IMR-90 (cell line): ENCODE data around the gene SLC6A3. TPM values are rescaled to one million over a fixed set of nuclear protein-coding genes. Genes with fewer than 3 reads are reported as not detected.
A peak's percentile ranks its signal among the peaks of the same experiment; 100 is the strongest.

Experiments
- ATAC-seq: fragments of 200-7000 bp; cut with Tn5 transposase; 2 replicates; pipeline ENCODE4 v1.9.1; 2020; ENCODE audit warnings: low read depth, mild to moderate bottlenecking, moderate library complexity
- BruUV-seq: library from RNA; stranded (reverse); fragments of 400-500 nt; replicated peaks from 2 replicates; lab custom pipeline; 2021; lab: Mats Ljungman, UMichigan
- CTCF ChIA-PET: fragments of 300-600 bp; formaldehyde crosslinking; extraction: SDS; loops from one replicate; lab custom pipeline; 2021; ENCODE audit warnings: antibody characterized with exemption; lab: Yijun Ruan, JAX
- POLR2A ChIA-PET: fragments of 300-600 bp; sonication (Branson Sonifier 250); formaldehyde crosslinking; loops from one replicate; lab custom pipeline; 2022; ENCODE audit warnings: antibody characterized with exemption; ENCODE audit not compliant: unreplicated experiment; lab: Charles Lee
- DNase-seq: peaks from one replicate; pipeline ENCODE4 v3.0.0; 2013
- H2AFZ ChIP-seq: replicated peaks from 2 replicates; pipeline ENCODE3; 2013; ENCODE audit warnings: low read length, mild to moderate bottlenecking; ENCODE audit not compliant: poor library complexity
- H2AK5ac ChIP-seq: 2 replicates; pipeline ENCODE4 v1.6.1; 2013; ENCODE audit warnings: low read depth, low read length, inconsistent platforms
- H2AK9ac ChIP-seq: replicated peaks from 2 replicates; pipeline ENCODE3; 2013; ENCODE audit warnings: mild to moderate bottlenecking, low read depth, low read length, moderate library complexity; ENCODE audit not compliant: poor library complexity
- H2BK120ac ChIP-seq: 2 replicates; pipeline ENCODE4 v1.6.1; 2013; ENCODE audit warnings: low read depth, low read length, inconsistent platforms
- H2BK15ac ChIP-seq: 3 replicates; pipeline ENCODE4 v1.6.1; 2013; ENCODE audit warnings: low read depth, low read length, inconsistent platforms
- H2BK20ac ChIP-seq: 2 replicates; pipeline ENCODE4 v1.6.1; 2013; ENCODE audit warnings: low read depth, mild to moderate bottlenecking, inconsistent platforms, low read length, moderate library complexity
- H2BK5ac ChIP-seq: 2 replicates; pipeline ENCODE4 v1.6.1; 2013; ENCODE audit warnings: mild to moderate bottlenecking, low read depth, low read length, inconsistent platforms; ENCODE audit not compliant: poor library complexity, severe bottlenecking
- H3K14ac ChIP-seq: replicated peaks from 2 replicates; pipeline ENCODE4 v1.6.1; 2013; ENCODE audit warnings: low read depth, low read length, inconsistent platforms
- H3K18ac ChIP-seq: 2 replicates; pipeline ENCODE4 v1.6.1; 2013; ENCODE audit warnings: low read depth, low read length, control low read depth
- H3K23ac ChIP-seq: 2 replicates; pipeline ENCODE4 v1.6.1; 2013; ENCODE audit warnings: low read depth, low read length, inconsistent platforms
- H3K27ac ChIP-seq: 2 replicates; pipeline ENCODE4 v1.5.1; 2013; ENCODE audit warnings: mild to moderate bottlenecking, control low read depth, low read length; ENCODE audit not compliant: insufficient read depth
- H3K27me3 ChIP-seq: 2 replicates; pipeline ENCODE4 v1.6.1; 2013; ENCODE audit warnings: low read length; ENCODE audit not compliant: control insufficient read depth, insufficient read depth
- H3K36me3 ChIP-seq: 2 replicates; pipeline ENCODE4 v1.6.1; 2013; ENCODE audit warnings: low read length, mixed read lengths; ENCODE audit not compliant: control insufficient read depth, insufficient read depth
- H3K4ac ChIP-seq: 2 replicates; pipeline ENCODE4 v1.6.1; 2013; ENCODE audit warnings: low read depth, low read length, inconsistent platforms
- H3K4me1 ChIP-seq: 2 replicates; pipeline ENCODE4 v1.6.1; 2013; ENCODE audit warnings: low read length, mixed read lengths; ENCODE audit not compliant: control insufficient read depth, insufficient read depth
- H3K4me2 ChIP-seq: 2 replicates; pipeline ENCODE4 v1.6.1; 2013; ENCODE audit warnings: low read depth, mild to moderate bottlenecking, control low read depth, low read length, moderate library complexity
- H3K4me3 ChIP-seq: 2 replicates; pipeline ENCODE4 v1.5.1; 2013; ENCODE audit warnings: low read depth, mild to moderate bottlenecking, control low read depth, low read length, moderate library complexity; ENCODE audit not compliant: insufficient read depth
- H3K56ac ChIP-seq: 2 replicates; pipeline ENCODE4 v1.6.1; 2013; ENCODE audit warnings: low read length, inconsistent platforms; ENCODE audit not compliant: insufficient read depth; ENCODE audit errors: extremely low read depth
- H3K79me1 ChIP-seq, 2 experiments: 2 replicates each; pipeline ENCODE4 v1.6.1; 2013; ENCODE audit warnings: low read length in 2 of 2, inconsistent platforms in 1 of 2, low read depth in 1 of 2
- H3K9ac ChIP-seq: 2 replicates; pipeline ENCODE4 v1.6.1; 2013; ENCODE audit warnings: low read depth, low read length, control low read depth
- H3K9me1 ChIP-seq: 2 replicates; pipeline ENCODE4 v1.6.1; 2013; ENCODE audit warnings: low read length, inconsistent platforms; ENCODE audit not compliant: insufficient read depth
- H3K9me3 ChIP-seq: 2 replicates; pipeline ENCODE4 v1.6.1; 2013; ENCODE audit warnings: low read length; ENCODE audit not compliant: control insufficient read depth, insufficient read depth
- H4K20me1 ChIP-seq: 2 replicates; pipeline ENCODE4 v1.6.1; 2013; ENCODE audit warnings: low read length, inconsistent platforms; ENCODE audit not compliant: insufficient read depth
- H4K5ac ChIP-seq: 2 replicates; pipeline ENCODE4 v1.6.1; 2013; ENCODE audit warnings: mild to moderate bottlenecking, low read depth, low read length, control low read depth
- H4K8ac ChIP-seq, 2 experiments: 2 replicates each; pipeline ENCODE4 v1.6.1; 2013; ENCODE audit warnings: low read depth in 2 of 2, low read length in 2 of 2, control low read depth in 1 of 2, inconsistent platforms in 1 of 2
- H4K91ac ChIP-seq: 2 replicates; pipeline ENCODE4 v1.6.1; 2013; ENCODE audit warnings: low read depth, low read length, inconsistent platforms; ENCODE audit not compliant: insufficient read depth
- BHLHE40 ChIP-seq: fragments of 150-350 bp; IDR thresholded peaks from 2 replicates; pipeline ENCODE4 v1.6.1; 2016; ENCODE audit warnings: mild to moderate bottlenecking, low read depth, low read length
- CEBPB ChIP-seq: IDR thresholded peaks from 2 replicates; pipeline ENCODE4 v1.6.1; 2012; ENCODE audit warnings: low read depth, low read length, improper control_type of control experiment
- CHD1 ChIP-seq: IDR thresholded peaks from 2 replicates; pipeline ENCODE4 v1.6.1; 2012; ENCODE audit warnings: low read depth, low read length, improper control_type of control experiment
- CTCF ChIP-seq: conservative IDR thresholded peaks from 2 replicates; pipeline ENCODE4 v1.5.1; 2012; ENCODE audit warnings: mild to moderate bottlenecking, low read depth, low read length, improper control_type of control experiment
- ELK1 ChIP-seq: fragments of 150-350 bp; IDR thresholded peaks from 2 replicates; pipeline ENCODE4 v1.6.1; 2016; ENCODE audit warnings: low read depth, mild to moderate bottlenecking, low read length, moderate library complexity, borderline replicate concordance
- FOS ChIP-seq: fragments of 150-350 bp; IDR thresholded peaks from 2 replicates; pipeline ENCODE4 v1.6.1; 2016; ENCODE audit warnings: low read depth, low read length
- MAFK ChIP-seq: IDR thresholded peaks from 2 replicates; pipeline ENCODE4 v1.6.1; 2012; ENCODE audit warnings: low read depth, low read length, improper control_type of control experiment
- MAZ ChIP-seq: IDR thresholded peaks from 2 replicates; pipeline ENCODE4 v1.6.1; 2012; ENCODE audit warnings: low read depth, mild to moderate bottlenecking, low read length, improper control_type of control experiment, moderate library complexity, borderline replicate concordance
- MXI1 ChIP-seq: IDR thresholded peaks from 2 replicates; pipeline ENCODE4 v1.6.1; 2012; ENCODE audit warnings: low read depth, mild to moderate bottlenecking, low read length, moderate library complexity, borderline replicate concordance
- NFE2L2 ChIP-seq: fragments of 150-350 bp; IDR thresholded peaks from 2 replicates; pipeline ENCODE4 v1.6.1; 2016; ENCODE audit warnings: low read depth, mild to moderate bottlenecking, low read length
- POLR2A ChIP-seq: IDR thresholded peaks from 2 replicates; pipeline ENCODE4 v1.6.1; 2012; ENCODE audit warnings: mild to moderate bottlenecking, low read depth, low read length
- RAD21 ChIP-seq: IDR thresholded peaks from 2 replicates; pipeline ENCODE4 v1.6.1; 2012; ENCODE audit warnings: low read length, improper control_type of control experiment
- RCOR1 ChIP-seq: IDR thresholded peaks from 2 replicates; pipeline ENCODE4 v1.6.1; 2012; ENCODE audit warnings: mild to moderate bottlenecking, low read length, improper control_type of control experiment; ENCODE audit not compliant: insufficient replicate concordance
- RFX5 ChIP-seq: IDR thresholded peaks from 2 replicates; pipeline ENCODE4 v1.8.0; 2012; ENCODE audit warnings: low read depth, mild to moderate bottlenecking, low read length, moderate library complexity
- SMC3 ChIP-seq: fragments of 150-350 bp; IDR thresholded peaks from 2 replicates; pipeline ENCODE4 v1.6.1; 2016; ENCODE audit warnings: low read depth, mild to moderate bottlenecking, antibody characterized with exemption, low read length, moderate library complexity
- USF2 ChIP-seq: fragments of 150-350 bp; IDR thresholded peaks from 2 replicates; pipeline ENCODE4 v1.6.1; 2017; ENCODE audit warnings: mild to moderate bottlenecking, antibody characterized with exemption, low read length, low read depth
- WGBS, 2 experiments: methylation state at CpG; one replicate each; pipeline versions ENCODE4 v1.1.5 to v1.1.7; 2013; ENCODE audit warnings: missing lambda C conversion rate in 2 of 2; ENCODE audit not compliant: insufficient read length in 1 of 2; ENCODE audit errors: extremely low coverage in 2 of 2; 5-methylcytosine and 5-hydroxymethylcytosine counted together
- dilution Hi-C: fragments of 300-500 bp; cut with HindIII; formaldehyde crosslinking; loops from one replicate; pipeline ENCODE4 v1.14.3; 2018; ENCODE audit warnings: low sequenced_read_pairs; ENCODE audit not compliant: unreplicated experiment
- in situ Hi-C: fragments of 300-500 bp; cut with MboI; formaldehyde crosslinking; loops from 3 replicates; pipeline ENCODE4 v1.14.3; 2019; ENCODE audit warnings: low sequenced_read_pairs, inconsistent platforms, mixed read lengths
- intact Hi-C: fragments of 100-400 bp; cut with micrococcal nuclease; formaldehyde crosslinking; loops from 2 replicates; pipeline ENCODE4 v1.10.0; 2022
- polyA plus RNA-seq, 3 experiments: library from polyadenylated mRNA; depleted of rRNA; stranded (reverse); fragments of >200 nt; gene quantifications; 2 replicates each; pipeline ENCODE4 v1.2.3, GENCODE V29; 2012; ENCODE audit warnings: low replicate concordance in 1 of 3
- total RNA-seq: library from RNA; depleted of rRNA; stranded (reverse); fragments of >200 nt; gene quantifications from 2 replicates; pipeline ENCODE4 v1.2.3, GENCODE V29; 2012

Gene SLC6A3
- total and polyA plus RNA-seq, 2 of the 4 experiments (the other 2 are of a cell fraction): not detected

- POLR2A ChIA-PET: no interaction called here
- Histone ChIP-seq H3K9ac (no peak overlapping the region), H4K20me1 (peaks cover 26% of the 10 kb centered on the region), H3K18ac (no peak overlapping the region), H3K36me3 (peaks cover 81% of the 10 kb centered on the region), H2BK15ac (no peak overlapping the region), H3K27me3 (no peaks in the 10 kb centered on the region), H4K5ac (no peak overlapping the region), H3K79me1 (peaks cover 10 to 20% of the 10 kb centered on the region in 2 experiments), H4K8ac (no peak overlapping the region), H2BK5ac (peak overlapping the region; percentile 2), H2BK120ac (no peak overlapping the region), H4K91ac (no peak overlapping the region), H3K4ac (peak overlapping the region; percentile 8; the same call in 1 of the 2 replicates), H2AK5ac (peak overlapping the region; percentile 24), H3K23ac (no peak overlapping the region), H3K9me1 (0 out of 2 replicates have a peak, but pooled peaks cover 2% of the 10 kb centered on the region), H3K14ac (no peak overlapping the region), H3K4me1 (peaks cover 7% of the 10 kb centered on the region; the same call in 1 of the 2 replicates), H3K9me3 (no peaks in the 10 kb centered on the region), H3K4me2 (no peak overlapping the region), H2AFZ (no peak overlapping the region), H2BK20ac (no peak overlapping the region), H3K56ac (no peak overlapping the region), H3K27ac (peak overlapping the region; percentile 36), H2AK9ac (peak overlapping the region; percentile 10), H3K4me3 (no peak overlapping the region)
- dilution Hi-C loops: no loop called here
- ATAC-seq (no peak), DNase-seq (no peak)
- intact Hi-C loops: no loop called here
- no TSS peak for BruUV-seq
- CTCF ChIA-PET: no interaction called here
- TF ChIP-seq RAD21 (no peak), NFE2L2 (no peak), CTCF (no peak), RFX5 (no peak), ELK1 (no peak), MAZ (no peak), SMC3 (no peak), POLR2A (no peak), RCOR1 (no peak), FOS (no peak), CHD1 (no peak), CEBPB (no peak), MXI1 (no peak), USF2 (no peak), BHLHE40 (no peak), MAFK (no peak)
- 93% methylated on average over 15 of the region's 18 CpGs; no CpG with 5 or more reads in 1 of the 2 experiments for WGBS, 2 experiments
- in situ Hi-C loops: loop anchor here (10.0 kb wide), 1 partner anchor 155 kb away; no protein-coding TSS in a partner anchor
Measured at GRCh38 chr5:1489754-1490153, 44.5 kb upstream of the SLC6A3 start.
